HG02943 (cell line): ENCODE results near the gene TNFRSF18.

Experiments used
- ATAC-seq: cut with Tn5 transposase; IDR thresholded peaks from one replicate; pipeline ENCODE4 v1.9.1; 2021; ENCODE audit warnings: mild to moderate bottlenecking, low read depth, moderate library complexity; ENCODE audit not compliant: unreplicated experiment

The TNFRSF18 gene

GRCh38 chr1:1228596-1229321 lies 22.4 kb upstream of the TNFRSF18 start:
- no peak for ATAC-seq

GRCh38 chr1:1228187-1228586 lies 21.8 kb upstream of the TNFRSF18 start:
- no peak for ATAC-seq

DNA sequence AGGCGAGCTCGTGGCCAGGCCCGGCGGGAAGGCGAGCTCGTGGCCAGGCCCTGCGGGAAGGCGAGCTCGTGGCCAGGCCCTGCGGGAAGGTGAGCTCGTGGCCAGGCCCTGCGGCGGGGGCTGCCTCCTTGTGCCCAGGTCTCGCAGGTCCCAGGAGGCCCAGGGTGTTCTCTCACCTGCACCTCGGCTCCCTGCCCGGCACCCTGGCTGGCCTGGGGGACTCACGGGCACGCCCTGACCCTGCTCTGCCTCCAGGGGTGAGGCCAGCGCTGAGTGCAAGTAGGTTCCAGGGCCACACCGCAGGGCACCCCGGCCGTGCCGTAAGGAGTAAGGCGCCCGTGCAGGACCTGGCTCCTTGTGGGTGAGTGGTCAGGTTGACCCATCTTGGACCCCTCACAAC lies 21.0 kb upstream of the TNFRSF18 start:
- no peak for ATAC-seq

DNA sequence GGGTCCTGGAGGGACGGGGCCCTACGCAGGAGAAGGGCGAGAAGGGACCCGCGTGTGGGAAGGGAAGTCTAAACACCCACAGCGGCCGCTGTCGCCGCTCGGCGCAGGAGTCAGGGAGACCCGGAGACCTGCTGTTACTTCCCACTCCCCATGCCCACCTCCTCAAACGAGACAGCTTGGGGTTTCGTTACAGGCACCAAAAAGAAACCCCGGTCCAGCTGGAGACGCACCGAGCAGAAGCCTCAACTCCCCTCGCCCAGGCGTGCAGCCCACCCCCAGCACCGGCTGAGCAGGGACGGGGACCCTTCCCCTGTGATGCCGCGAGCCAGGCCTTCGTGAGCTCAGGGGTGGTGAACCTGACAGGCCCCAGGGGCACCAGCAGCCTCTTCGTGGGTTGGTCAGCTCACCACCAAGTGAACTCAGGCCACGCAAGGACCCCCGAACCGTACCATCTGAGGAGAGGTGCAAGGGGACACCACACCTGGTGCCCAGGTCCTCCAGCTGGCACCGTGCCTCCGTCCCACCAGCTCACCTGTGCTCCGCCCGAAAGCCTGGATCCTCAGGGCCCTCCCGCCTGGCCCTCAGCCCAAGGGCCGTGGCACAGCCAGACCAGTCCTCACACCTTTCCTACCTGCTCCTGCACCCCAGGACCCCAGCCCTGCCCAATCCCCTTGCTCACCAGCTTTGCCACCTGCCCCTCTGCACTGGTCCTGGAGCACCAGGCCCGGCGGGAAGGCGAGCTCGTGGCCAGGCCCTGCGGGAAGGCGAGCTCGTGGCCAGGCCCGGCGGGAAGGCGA lies 20.4 kb upstream of the TNFRSF18 start:
- no peak for ATAC-seq

DNA sequence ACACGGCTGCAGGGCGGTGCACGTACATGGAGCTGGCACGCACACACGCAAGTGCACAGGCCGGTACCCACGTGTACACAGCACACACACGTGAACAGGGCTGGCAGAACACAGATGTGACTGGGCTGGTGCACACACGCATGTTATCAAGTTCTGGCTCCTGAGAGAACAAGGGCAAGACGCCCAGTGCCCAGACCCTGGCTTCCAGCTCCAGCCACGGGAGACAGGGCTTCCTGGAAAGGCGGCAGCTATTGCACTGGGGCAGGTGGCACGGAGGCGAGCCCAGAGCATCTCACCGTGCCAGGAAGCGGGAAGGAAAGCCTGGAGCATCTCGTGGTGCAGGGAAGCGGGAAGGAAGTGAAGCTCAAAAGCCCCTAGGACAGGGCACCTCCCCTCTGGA lies 19.5 kb upstream of the TNFRSF18 start:
- no peak for ATAC-seq

DNA sequence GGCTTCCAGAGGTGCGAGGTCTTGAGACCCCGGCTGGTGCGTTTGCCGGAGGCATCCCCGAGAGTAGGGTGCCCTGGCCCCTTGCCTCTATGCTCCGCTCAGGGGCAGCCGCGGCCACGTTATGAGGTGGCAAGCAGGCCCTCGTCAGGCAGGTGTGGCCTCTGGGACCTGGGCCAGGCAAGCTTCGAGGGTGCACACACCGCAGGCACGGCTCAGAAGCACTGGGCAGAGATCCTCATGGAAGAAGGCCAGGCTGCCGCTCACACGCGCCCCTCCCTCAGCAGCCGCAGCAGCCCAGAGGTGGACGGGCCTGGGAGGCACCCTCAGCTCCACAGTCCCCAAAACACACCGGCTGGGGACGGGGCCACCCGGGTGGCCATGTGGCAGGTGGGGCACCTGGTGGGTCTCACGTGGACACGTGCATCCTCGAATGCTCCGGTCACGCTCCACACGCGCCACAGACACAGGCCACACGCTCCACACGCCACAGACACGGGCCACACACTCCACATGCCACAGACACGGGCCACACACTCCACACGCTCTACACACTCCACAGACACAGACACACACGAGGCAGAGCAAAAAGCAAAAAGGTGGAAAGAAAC lies 18.9 kb upstream of the TNFRSF18 start:
- no peak for ATAC-seq

DNA sequence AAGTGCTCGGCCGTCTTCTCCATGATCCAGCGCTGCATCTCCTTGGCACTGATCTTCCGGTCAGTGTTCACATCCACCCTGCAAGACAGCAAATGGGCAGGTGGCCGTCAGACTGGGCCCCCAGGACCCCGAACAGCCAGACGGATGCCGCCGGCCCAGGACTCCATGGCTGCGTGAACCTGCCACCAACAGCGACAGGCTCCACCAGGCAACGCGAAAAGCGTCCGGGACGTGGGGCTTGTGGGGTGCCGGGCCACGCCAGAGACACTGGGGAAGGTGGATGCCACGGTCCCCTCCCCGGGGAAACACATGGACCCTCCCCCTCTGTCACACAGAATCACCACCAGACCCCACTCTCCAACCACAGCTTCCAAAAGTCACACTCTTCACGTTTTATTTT lies 17.5 kb upstream of the TNFRSF18 start:
- ATAC-seq: no peak

- no peak for ATAC-seq
Measured at GRCh38 chr1:1223321-1223720, 16.9 kb upstream of the TNFRSF18 start.

- ATAC-seq: no peak
Measured at GRCh38 chr1:1222575-1223225, 16.3 kb upstream of the TNFRSF18 start.

DNA sequence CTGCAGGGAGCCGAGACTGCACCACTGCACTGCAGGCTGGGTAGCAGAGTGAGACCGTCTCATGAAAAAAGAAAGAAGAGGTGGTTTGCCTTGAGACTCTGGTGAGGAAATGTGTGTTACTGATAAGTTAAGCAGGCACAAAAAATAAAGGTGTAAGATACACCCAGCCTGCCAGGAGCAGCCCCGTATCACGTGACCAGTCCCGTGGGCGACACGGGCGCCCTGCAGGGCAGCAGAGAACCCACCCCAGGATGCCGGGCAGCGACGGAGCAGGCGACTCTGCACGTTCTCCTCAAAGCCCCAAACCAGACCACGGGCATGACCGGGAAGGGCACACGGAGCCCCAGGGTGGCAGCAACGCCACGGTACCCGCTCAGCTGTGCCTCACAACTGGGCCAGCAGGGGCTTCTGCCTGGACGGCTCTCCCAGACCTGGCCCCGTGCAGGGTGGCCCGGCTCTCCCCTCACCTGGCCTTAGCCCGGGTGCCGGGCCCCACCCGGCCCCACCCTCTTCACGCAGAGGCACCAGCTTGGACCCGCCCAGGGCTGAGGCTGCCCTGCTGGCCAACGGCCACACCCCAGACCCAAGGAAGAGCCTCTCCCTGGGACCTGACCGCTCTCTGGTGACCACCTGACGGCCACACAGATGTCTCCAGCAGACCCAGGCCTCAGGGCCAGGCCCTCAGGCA lies 15.6 kb upstream of the TNFRSF18 start:
- no peak for ATAC-seq

- no peak for ATAC-seq
Measured at GRCh38 chr1:1220197-1220596, 13.8 kb upstream of the TNFRSF18 start.

GRCh38 chr1:1219341-1219740 lies 12.9 kb upstream of the TNFRSF18 start:
- ATAC-seq: no peak

DNA sequence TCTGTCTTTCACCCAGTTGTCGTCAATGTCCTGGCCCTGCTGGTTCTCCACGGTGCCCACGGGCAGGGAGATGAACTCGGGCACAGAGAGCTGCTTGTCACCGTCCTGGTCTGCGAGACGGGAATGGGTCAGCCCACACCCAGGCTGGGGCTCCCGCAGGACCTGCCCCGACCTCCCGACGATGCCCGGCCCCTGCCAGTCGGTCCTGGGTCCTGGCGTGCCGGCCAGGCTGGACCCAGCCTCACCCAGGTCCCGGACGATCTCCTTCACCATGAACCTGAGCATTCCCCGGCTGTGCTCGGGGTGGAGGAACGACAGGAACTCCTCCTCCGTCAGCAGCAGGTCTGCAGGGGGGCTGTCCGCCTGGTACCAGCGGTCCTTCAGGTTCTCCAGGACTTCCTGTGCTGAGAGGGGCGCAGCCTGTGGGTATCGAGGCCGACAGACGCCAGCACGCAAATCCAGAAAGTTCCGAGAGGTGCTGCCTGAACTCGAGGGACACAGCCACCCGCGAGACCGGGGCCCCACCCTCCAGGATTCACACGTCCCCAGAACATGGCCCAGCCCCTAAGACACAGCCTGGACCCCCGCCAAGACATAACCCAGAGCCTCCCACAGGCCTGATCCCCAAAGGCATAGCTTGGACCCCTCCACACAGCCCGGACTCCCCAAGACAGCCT lies 12.3 kb upstream of the TNFRSF18 start:
- no peak for ATAC-seq

DNA sequence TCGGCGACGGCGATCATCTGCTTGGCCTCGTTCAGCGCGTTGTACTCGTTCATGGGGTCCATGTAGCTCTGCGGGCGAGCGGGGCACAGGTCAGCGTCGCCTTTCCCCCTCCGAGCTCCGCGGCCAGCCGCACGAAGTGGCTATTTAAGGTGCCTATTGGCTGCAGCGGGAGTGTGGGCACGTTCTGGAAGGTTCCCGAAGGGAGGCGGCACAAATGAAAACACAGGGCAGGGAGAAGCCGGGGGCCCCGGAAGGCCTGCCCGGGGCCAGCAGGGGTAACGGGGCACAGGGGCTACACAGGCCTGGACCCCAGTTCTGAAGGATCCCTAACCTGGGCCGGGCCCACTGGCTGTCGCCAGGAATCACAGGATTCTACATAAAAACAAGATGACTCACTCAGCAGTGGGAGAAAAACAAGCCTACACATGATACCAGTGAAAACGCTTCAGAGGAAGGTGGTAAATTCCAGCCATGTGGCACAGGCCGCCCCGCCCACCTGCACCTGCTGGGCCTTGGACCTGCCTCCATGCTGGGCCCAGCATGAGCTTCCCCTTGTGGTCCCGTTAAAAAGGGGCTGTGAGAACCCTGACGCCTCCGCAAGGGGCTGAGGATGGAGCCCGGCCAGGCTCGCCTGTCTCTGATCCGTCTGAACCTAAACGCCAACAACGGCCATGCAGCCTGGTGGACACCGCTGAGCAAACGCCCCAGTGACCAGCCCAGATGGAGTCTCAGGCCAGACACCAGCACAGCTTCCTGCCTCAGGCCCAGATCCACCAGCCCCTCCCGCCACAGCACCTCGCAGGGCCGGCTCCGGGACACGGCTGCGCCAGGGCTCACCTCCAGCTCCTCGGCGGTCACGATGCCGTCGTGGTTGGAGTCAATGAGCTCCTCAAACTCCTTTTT lies 11.5 kb upstream of the TNFRSF18 start:
- ATAC-seq: no peak

DNA sequence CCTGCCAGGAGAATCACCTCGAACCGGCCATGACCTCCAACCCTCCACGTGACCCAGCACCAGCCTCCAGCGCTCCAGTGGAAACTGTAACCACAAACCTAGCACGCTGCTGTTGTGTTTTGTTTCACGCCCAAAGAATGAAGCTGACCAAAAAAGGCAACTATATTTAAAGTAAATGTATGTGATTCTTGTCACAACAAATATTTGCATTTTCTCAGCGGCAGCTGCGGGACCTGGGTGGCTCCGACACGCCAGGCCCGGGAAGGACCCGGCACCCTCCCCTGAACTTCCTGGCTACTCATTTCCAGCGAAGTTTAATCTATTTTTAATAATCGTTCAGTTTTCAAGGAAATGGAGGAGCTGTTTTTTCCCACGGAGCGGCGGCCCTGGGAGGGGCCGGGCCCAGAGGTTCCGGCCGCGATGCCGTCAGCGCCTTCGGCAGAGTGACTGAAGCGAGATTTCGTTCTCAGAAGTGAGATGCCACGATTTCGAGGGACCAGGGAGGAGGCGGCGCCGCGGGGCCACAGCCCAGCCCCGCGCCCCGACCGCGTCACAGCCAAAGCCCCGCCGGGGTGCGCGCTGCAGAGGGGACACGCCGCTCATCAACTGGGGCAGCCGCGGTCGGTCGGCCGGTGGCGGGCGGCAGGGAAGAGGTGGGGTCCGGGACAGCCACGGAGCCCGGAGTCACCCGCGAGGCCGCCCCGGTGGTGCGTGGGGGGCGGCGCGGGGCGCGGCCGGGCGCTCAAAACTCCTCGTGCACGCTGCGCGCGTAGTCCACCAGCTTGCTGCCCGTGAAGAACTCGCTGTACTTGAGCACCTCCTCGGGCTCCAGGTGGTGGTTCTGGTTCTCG lies 10.6 kb upstream of the TNFRSF18 start:
- no peak for ATAC-seq

DNA sequence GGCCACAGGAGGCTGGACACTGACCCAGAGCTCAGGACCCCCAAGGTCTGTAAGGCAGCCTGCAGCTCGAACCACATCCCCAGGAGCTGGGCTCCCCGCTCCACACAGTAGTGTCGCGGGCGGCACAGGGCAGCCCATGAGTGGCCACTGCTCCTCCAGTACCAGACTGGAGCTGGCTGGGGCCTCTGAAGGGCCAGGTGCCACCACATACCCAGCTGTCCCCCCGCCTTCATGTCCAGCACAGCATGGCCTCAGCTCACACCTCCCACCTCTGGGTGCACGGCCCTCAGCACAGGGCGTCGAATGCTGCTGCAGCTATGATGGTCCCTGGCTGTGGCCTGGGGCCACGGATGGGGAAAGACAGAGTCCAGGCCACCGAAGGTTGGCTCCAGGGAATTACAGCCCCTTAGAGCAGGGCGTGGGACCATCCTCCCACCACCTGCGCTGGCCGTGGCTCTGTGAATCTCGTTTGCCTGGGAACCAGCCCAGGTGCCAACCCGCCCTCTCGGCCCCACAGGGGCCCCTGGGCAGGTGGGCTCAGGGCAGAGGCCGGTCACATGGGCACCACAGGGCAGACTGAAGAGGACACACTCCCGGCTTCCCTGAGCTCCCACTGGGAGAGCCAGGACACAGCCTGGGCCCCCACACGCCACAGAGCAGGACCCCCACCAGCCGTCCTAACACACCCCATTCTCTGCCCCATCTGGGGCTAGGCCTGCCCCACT lies 9.7 kb upstream of the TNFRSF18 start:
- no peak for ATAC-seq

- no peak for ATAC-seq
Measured at GRCh38 chr1:1215080-1215676, 8.8 kb upstream of the TNFRSF18 start.
